Glutamatergic neuron (in vitro differentiated cells): ENCODE data around the gene RHOH. TPM values are rescaled to one million over a fixed set of nuclear protein-coding genes. Genes with fewer than 3 reads are reported as not detected.
"Not testable (repeated sequence)": the region's sequence is repeated elsewhere in the genome, so short reads cannot be mapped to it uniquely, and the experiment has no call there.

Source experiments
- DNase-seq: peaks from one replicate; pipeline ENCODE4 v3.0.0; 2022
- H3K27ac Mint-ChIP-seq: one replicate; pipeline ENCODE4 v1.8.0; 2020; ENCODE audit warnings: mild to moderate bottlenecking, mixed read lengths, inconsistent platforms; ENCODE audit not compliant: unreplicated experiment
- H3K27me3 Mint-ChIP-seq: one replicate; pipeline ENCODE4 v1.8.0; 2020; ENCODE audit warnings: mild to moderate bottlenecking, moderate library complexity, mixed read lengths, inconsistent platforms; ENCODE audit not compliant: unreplicated experiment
- H3K36me3 Mint-ChIP-seq: one replicate; pipeline ENCODE4 v1.8.0; 2020; ENCODE audit warnings: mild to moderate bottlenecking, mixed read lengths, inconsistent platforms; ENCODE audit not compliant: unreplicated experiment
- H3K4me1 Mint-ChIP-seq: one replicate; pipeline ENCODE4 v1.8.0; 2020; ENCODE audit warnings: mild to moderate bottlenecking, low read depth, mixed read lengths, inconsistent platforms; ENCODE audit not compliant: unreplicated experiment
- H3K4me3 Mint-ChIP-seq: one replicate; pipeline ENCODE4 v1.8.0; 2020; ENCODE audit warnings: mild to moderate bottlenecking, mixed read lengths, inconsistent platforms; ENCODE audit not compliant: unreplicated experiment
- H3K9me3 Mint-ChIP-seq: one replicate; pipeline ENCODE4 v1.8.0; 2020; ENCODE audit warnings: mild to moderate bottlenecking, moderate library complexity, mixed read lengths, inconsistent platforms; ENCODE audit not compliant: unreplicated experiment
- CTCF ChIP-seq: fragments of 200-600 bp; sonication (generic); IDR thresholded peaks from one replicate; pipeline ENCODE4 v1.5.0; 2021; ENCODE audit not compliant: partially characterized antibody, unreplicated experiment
- long read RNA-seq: library from polyadenylated mRNA; unstranded; transcript quantifications from one replicate; pipeline ENCODE4 v2.0.0, GENCODE V29; 2020; ENCODE audit not compliant: unreplicated experiment
- total RNA-seq: library from RNA; stranded (reverse); fragmentation: NEBNext Ultra II Directional; extraction: Animal tissue kit (Norgen Biotek cat#: 25700); gene quantifications from one replicate; pipeline ENCODE4 v1.2.1, GENCODE V29; 2021; ENCODE audit not compliant: unreplicated experiment

RHOH gene
- not detected for total RNA-seq
- long read RNA-seq, result 0 reads

- no peak for DNase-seq
- Mint-ChIP-seq H3K27me3 (no peaks in the 10 kb centered on the region), H3K4me3 (no peak within 1 kb of the TSS), H3K27ac (no peak within 1 kb of the TSS), H3K4me1 (no peaks in the 10 kb centered on the region), H3K36me3 (no peaks in the 10 kb centered on the region), H3K9me3 (no peaks in the 10 kb centered on the region)
- TF ChIP-seq CTCF, result no peak
Measured at GRCh38 chr4:40196724-40197281, at the start of gene RHOH. Gene RHOH, plus strand, starts transcription at chr4:40197031. Its CDS starts 46,356 bp downstream, at chr4:40243387.

- not testable (repeated sequence) for H3K4me3 Mint-ChIP-seq, DNase-seq, H3K27me3 Mint-ChIP-seq, H3K4me1 Mint-ChIP-seq, H3K27ac Mint-ChIP-seq
- Mint-ChIP-seq H3K36me3 (peaks cover 17% of the 10 kb centered on the region), H3K9me3 (peaks cover 12% of the 10 kb centered on the region)
Measured at GRCh38 chr4:40147490-40147889, 49.3 kb upstream of the RHOH start.

- Mint-ChIP-seq H3K4me1 (no peaks in the 10 kb centered on the region), H3K27ac (no peak overlapping the region), H3K4me3 (no peak overlapping the region), H3K9me3 (peaks cover 11% of the 10 kb centered on the region), H3K27me3 (peaks cover 2% of the 10 kb centered on the region), H3K36me3 (peaks cover 12% of the 10 kb centered on the region)
- DNase-seq, result peak; percentile 36
- TF ChIP-seq CTCF, result peak; percentile 90
Measured at GRCh38 chr4:40149960-40150385, 46.9 kb upstream of the RHOH start.

- DNase-seq, result no peak
- H3K9me3 Mint-ChIP-seq, result peaks cover 11% of the 10 kb centered on the region
- no peak for TF ChIP-seq CTCF
- no peaks in the 10 kb centered on the region for H3K4me1 Mint-ChIP-seq
- H3K4me3 Mint-ChIP-seq, result no peak overlapping the region
- peaks cover 12% of the 10 kb centered on the region for H3K36me3 Mint-ChIP-seq
- no peak overlapping the region for H3K27ac Mint-ChIP-seq
- peaks cover 2% of the 10 kb centered on the region for H3K27me3 Mint-ChIP-seq
Measured at GRCh38 chr4:40150932-40151331, 45.9 kb upstream of the RHOH start.

GRCh38 chr4:40152637-40153036 is 44.2 kb upstream of the RHOH start:
- peaks cover 8% of the 10 kb centered on the region for H3K9me3 Mint-ChIP-seq
- H3K36me3 Mint-ChIP-seq, result peaks cover 12% of the 10 kb centered on the region
- no peak for TF ChIP-seq CTCF
- no peak overlapping the region for H3K27ac Mint-ChIP-seq
- H3K4me1 Mint-ChIP-seq, result no peaks in the 10 kb centered on the region
- no peak overlapping the region for H3K4me3 Mint-ChIP-seq
- DNase-seq, result no peak
- H3K27me3 Mint-ChIP-seq, result peaks cover 2% of the 10 kb centered on the region
